Subcutaneous abdominal adipose tissue (tissue), 5 donors: ENCODE results near the gene ESYT3.

Experiments
- H3K27ac ChIP-seq: one replicate; pipeline ENCODE4 v1.7.0; 2013; ENCODE audit warnings: low read depth, mild to moderate bottlenecking, inconsistent platforms, low read length, moderate library complexity
- H3K27me3 ChIP-seq, 5 donors: one replicate each; pipeline ENCODE4 v1.7.0; 2013; ENCODE audit warnings: low read length in 5 of 5, inconsistent platforms in 1 of 5; ENCODE audit not compliant: control insufficient read depth in 5 of 5, insufficient read depth in 4 of 5
- H3K36me3 ChIP-seq, 5 donors: one replicate each; pipeline ENCODE4 v1.7.0; 2013; ENCODE audit warnings: low read length in 5 of 5; ENCODE audit not compliant: control insufficient read depth in 5 of 5, insufficient read depth in 5 of 5
- H3K4me1 ChIP-seq, 5 donors: one replicate each; pipeline ENCODE4 v1.7.0; 2013; ENCODE audit warnings: low read length in 5 of 5, mild to moderate bottlenecking in 3 of 5, moderate library complexity in 1 of 5; ENCODE audit not compliant: control insufficient read depth in 5 of 5, insufficient read depth in 5 of 5
- H3K4me3 ChIP-seq, 5 donors: one replicate each; pipeline ENCODE4 v1.7.0; 2013; ENCODE audit warnings: low read length in 5 of 5, low read depth in 1 of 5
- H3K9ac ChIP-seq, 5 donors: one replicate each; pipeline ENCODE4 v1.7.0; 2013; ENCODE audit warnings: low read length in 5 of 5, mild to moderate bottlenecking in 4 of 5, moderate library complexity in 3 of 5
- H3K9me3 ChIP-seq, 5 donors: one replicate each; pipeline ENCODE4 v1.7.0; 2013; ENCODE audit warnings: low read length in 5 of 5; ENCODE audit not compliant: control insufficient read depth in 5 of 5
- donor health status: healthy.
- donor health status: healthy.
- donor health status: healthy.
- donor health status: healthy.
- donor health status: healthy.

The ESYT3 gene

GRCh38 chr3:138460536-138461205 is 26.3 kb downstream of the ESYT3 start:
- no peak overlapping the region for H3K4me3 ChIP-seq
- H3K4me1 ChIP-seq = no peaks in the 10 kb centered on the region
- H3K36me3 ChIP-seq = no peaks in the 10 kb centered on the region
- no peaks in the 10 kb centered on the region for H3K9me3 ChIP-seq
- H3K27me3 ChIP-seq = peaks cover 0 to 12% (median 11%) of the 10 kb centered on the region in 5 donors
- no peak overlapping the region for H3K27ac ChIP-seq
- H3K9ac ChIP-seq = no peak overlapping the region

GRCh38 chr3:138461246-138461645 is 26.8 kb downstream of the ESYT3 start:
- no peaks in the 10 kb centered on the region for H3K36me3 ChIP-seq
- H3K27ac ChIP-seq = no peak overlapping the region
- peaks cover 0 to 7% (median 6%) of the 10 kb centered on the region in 5 donors for H3K27me3 ChIP-seq
- H3K4me3 ChIP-seq = no peak overlapping the region
- no peaks in the 10 kb centered on the region for H3K9me3 ChIP-seq
- H3K9ac ChIP-seq = no peak overlapping the region
- no peaks in the 10 kb centered on the region for H3K4me1 ChIP-seq

- Histone ChIP-seq H3K4me1 (no peaks in the 10 kb centered on the region), H3K36me3 (no peaks in the 10 kb centered on the region), H3K27ac (no peak overlapping the region), H3K4me3 (no peak overlapping the region), H3K9me3 (no peaks in the 10 kb centered on the region), H3K9ac (no peak overlapping the region), H3K27me3 (peaks cover 0 to 9% (median 3%) of the 10 kb centered on the region in 5 donors)
Observed at GRCh38 chr3:138461896-138462295, 27.5 kb downstream of the ESYT3 start.

GRCh38 chr3:138463724-138464490 is 29.5 kb downstream of the ESYT3 start:
- Histone ChIP-seq H3K36me3 (no peaks in the 10 kb centered on the region), H3K9me3 (no peaks in the 10 kb centered on the region), H3K9ac (no peak overlapping the region), H3K27me3 (peaks cover 0 to 10% (median 5%) of the 10 kb centered on the region in 5 donors), H3K27ac (no peak overlapping the region), H3K4me1 (peaks cover 0 to 3% (median 0%) of the 10 kb centered on the region in 5 donors), H3K4me3 (no peak overlapping the region)

- Histone ChIP-seq H3K4me1 (peaks cover 0 to 7% (median 0%) of the 10 kb centered on the region in 5 donors), H3K4me3 (no peak overlapping the region), H3K27me3 (peaks cover 0 to 10% (median 5%) of the 10 kb centered on the region in 5 donors), H3K27ac (no peak overlapping the region), H3K36me3 (no peaks in the 10 kb centered on the region), H3K9ac (no peak overlapping the region), H3K9me3 (no peaks in the 10 kb centered on the region)
Observed at GRCh38 chr3:138464491-138464860, 30.1 kb downstream of the ESYT3 start.

GRCh38 chr3:138465451-138465850 is 31.0 kb downstream of the ESYT3 start:
- H3K4me1 ChIP-seq = peaks cover 0 to 7% (median 0%) of the 10 kb centered on the region in 5 donors
- no peaks in the 10 kb centered on the region for H3K36me3 ChIP-seq
- no peak overlapping the region for H3K4me3 ChIP-seq
- H3K9me3 ChIP-seq = no peaks in the 10 kb centered on the region
- H3K9ac ChIP-seq = no peak overlapping the region
- H3K27ac ChIP-seq = no peak overlapping the region
- H3K27me3 ChIP-seq = peaks cover 0 to 10% (median 4%) of the 10 kb centered on the region in 5 donors

- H3K4me3 ChIP-seq = no peak overlapping the region
- peaks cover 0 to 10% (median 4%) of the 10 kb centered on the region in 5 donors for H3K27me3 ChIP-seq
- H3K9ac ChIP-seq = no peak overlapping the region
- peaks cover 0 to 7% (median 0%) of the 10 kb centered on the region in 5 donors for H3K4me1 ChIP-seq
- H3K9me3 ChIP-seq = no peaks in the 10 kb centered on the region
- no peak overlapping the region for H3K27ac ChIP-seq
- H3K36me3 ChIP-seq = no peaks in the 10 kb centered on the region
Observed at GRCh38 chr3:138465925-138466324, 31.5 kb downstream of the ESYT3 start.

- peaks cover 0 to 10% (median 4%) of the 10 kb centered on the region in 5 donors for H3K27me3 ChIP-seq
- H3K9me3 ChIP-seq = no peaks in the 10 kb centered on the region
- no peak overlapping the region for H3K27ac ChIP-seq
- H3K4me3 ChIP-seq = no peak overlapping the region
- H3K36me3 ChIP-seq = no peaks in the 10 kb centered on the region
- H3K9ac ChIP-seq = no peak overlapping the region
- H3K4me1 ChIP-seq = peaks cover 0 to 7% (median 0%) of the 10 kb centered on the region in 5 donors
Observed at GRCh38 chr3:138467931-138468330, 33.5 kb downstream of the ESYT3 start.

- Histone ChIP-seq H3K9ac (no peak overlapping the region), H3K4me3 (no peak overlapping the region), H3K9me3 (no peaks in the 10 kb centered on the region), H3K27me3 (peaks cover 0 to 10% (median 4%) of the 10 kb centered on the region in 5 donors), H3K27ac (no peak overlapping the region), H3K36me3 (no peaks in the 10 kb centered on the region), H3K4me1 (peaks cover 0 to 7% (median 0%) of the 10 kb centered on the region in 5 donors)
Observed at GRCh38 chr3:138468451-138468850, 34.0 kb downstream of the ESYT3 start.

GRCh38 chr3:138468886-138469285 is 34.5 kb downstream of the ESYT3 start:
- Histone ChIP-seq H3K4me3 (no peak overlapping the region), H3K9ac (no peak overlapping the region), H3K27me3 (peaks cover 0 to 10% (median 4%) of the 10 kb centered on the region in 5 donors), H3K9me3 (no peaks in the 10 kb centered on the region), H3K4me1 (peaks cover 0 to 7% (median 0%) of the 10 kb centered on the region in 5 donors), H3K27ac (no peak overlapping the region), H3K36me3 (no peaks in the 10 kb centered on the region)
